ENCODE results near the gene COMTD1. TPM values are rescaled to one million over a fixed set of nuclear protein-coding genes. Genes with fewer than 3 reads are reported as not detected.

Gene COMTD1
- total and polyA plus RNA-seq, 10 of the 15 experiments (the other 5 are each of a cell fraction or from before 2014, with no cell fraction given), result 0.39 to 64.3 (median 26.0) TPM

DNA sequence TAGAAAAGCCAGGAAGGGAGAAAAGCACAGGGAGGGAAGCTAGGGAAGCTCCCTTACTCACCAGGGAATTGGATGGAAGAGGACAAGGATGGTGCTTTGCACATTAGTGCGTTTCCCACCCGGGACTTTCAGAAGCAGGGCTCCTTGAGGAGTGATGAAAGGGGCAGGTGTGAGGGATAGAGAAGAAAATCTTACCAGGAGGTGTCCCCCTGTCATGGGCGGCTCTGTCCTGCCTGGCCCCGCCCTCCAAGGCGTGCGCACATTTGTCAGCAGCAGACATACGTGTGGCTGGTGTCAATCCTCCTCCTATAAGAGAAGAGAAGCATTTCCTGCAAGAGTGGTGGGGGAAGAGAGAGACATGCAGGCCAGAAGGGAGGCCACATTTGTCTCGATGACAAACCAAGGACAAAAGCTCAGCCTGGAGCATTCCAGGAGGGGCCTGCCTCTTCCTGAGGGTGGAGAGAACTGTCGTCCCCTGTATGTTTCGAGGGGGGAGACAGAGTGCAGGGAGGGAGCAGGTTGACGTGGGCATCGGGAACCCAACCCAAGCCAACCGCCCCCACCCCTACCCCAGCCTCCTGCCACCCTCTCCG lies 47.4 kb upstream of the COMTD1 start:
- Histone ChIP-seq H3K9ac (ENCODE audit: control insufficient read depth, insufficient read depth, low read length) (no peak overlapping the region), H3K79me2 (ENCODE audit: control insufficient read depth, insufficient read depth, low read length) (no peaks in the 10 kb centered on the region), H3K4me2 (ENCODE audit: control insufficient read depth, insufficient read depth) (no peak overlapping the region), H3K27ac (ENCODE audit: control insufficient read depth, insufficient read depth) (no peak overlapping the region), H4K20me1 (ENCODE audit: control insufficient read depth, insufficient read depth) (no peaks in the 10 kb centered on the region), H3K36me3 (ENCODE audit: control insufficient read depth in 2 of 2, insufficient read depth in 2 of 2, low read length in 1 of 2) (no peaks in the 10 kb centered on the region), H3K9me3 (replicated peaks; ENCODE audit: control insufficient read depth, insufficient read depth, low read length) (no peaks in the 10 kb centered on the region), H3K4me1 (ENCODE audit: control insufficient read depth, insufficient read depth, low read length) (no peaks in the 10 kb centered on the region), H3K4me3 (no peak overlapping the region), H2AFZ (ENCODE audit: control insufficient read depth, low read depth, low read length) (no peak overlapping the region), H3K27me3 (replicated peaks in 1 of 2; ENCODE audit: control insufficient read depth in 2 of 2, insufficient read depth in 2 of 2, low read length in 1 of 2) (peaks cover 3 to 6% of the 10 kb centered on the region in 2 experiments; a peak in 3 of 4 replicates)
- no peak for ATAC-seq
- no peak for TF ChIP-seq HDAC2 (IDR thresholded peaks at IDR 0.05)
- TF ChIP-seq ATF7 (IDR thresholded peaks at IDR 0.05; ENCODE audit: low read depth), result no peak
- TF ChIP-seq CBX3 (IDR thresholded peaks at IDR 0.05; ENCODE audit: borderline replicate concordance, low read depth), result no peak
- TF ChIP-seq E2F8 (IDR thresholded peaks at IDR 0.05; ENCODE audit: low read depth, partially characterized antibody), result no peak
- TF ChIP-seq ZNF622 (IDR thresholded peaks at IDR 0.05), result no peak
- TF ChIP-seq NR2F1 (conservative IDR thresholded peaks at IDR 0.05), result no peak
- no peak for TF ChIP-seq NRF1 (conservative IDR thresholded peaks at IDR 0.05; ENCODE audit: low read depth, low read length)
- 35% methylated on average over 14 of the region's 14 CpGs for WGBS (ENCODE audit: insufficient coverage, insufficient replicate concordance, low lambda C conversion rate, missing lambda C conversion rate)
- ChIA-PET SMC1A (ENCODE audit: uncharacterized antibody, unreplicated experiment) (interaction anchor here (1.3 kb wide), 1 partner anchor 14 kb away, joined by 5 read pairs; no protein-coding TSS in a partner anchor), POLR2A (no interaction called here), RAD21 (ENCODE audit: unreplicated experiment) (interaction anchor here (0.9 kb wide), 1 partner anchor 14 kb away, joined by 3 read pairs; no protein-coding TSS in a partner anchor), CTCF (interaction anchor here (0.7 kb wide), 1 partner anchor 113 kb away, joined by 3 read pairs; no protein-coding TSS in a partner anchor)
- no peak for FAIRE-seq
- intact Hi-C loops (cut with micrococcal nuclease; ENCODE audit: unreplicated experiment), result no loop called here
- DNase-seq (ENCODE audit: low read depth, low spot score), result no peak
- in situ Hi-C loops (cut with MboI), result no loop called here
- no TSS peak for BruUV-seq (replicated peaks)

All from GM12878 (cell line).